HG03378 (cell line): ENCODE data around the gene PPP3R1.
A peak's percentile ranks its signal among the peaks of the same experiment; 100 is the strongest.

ENCODE experiments used
- ATAC-seq: cut with Tn5 transposase; IDR thresholded peaks from one replicate; pipeline ENCODE4 v1.9.1; 2021; ENCODE audit warnings: mild to moderate bottlenecking, moderate library complexity; ENCODE audit not compliant: unreplicated experiment

PPP3R1 gene

DNA sequence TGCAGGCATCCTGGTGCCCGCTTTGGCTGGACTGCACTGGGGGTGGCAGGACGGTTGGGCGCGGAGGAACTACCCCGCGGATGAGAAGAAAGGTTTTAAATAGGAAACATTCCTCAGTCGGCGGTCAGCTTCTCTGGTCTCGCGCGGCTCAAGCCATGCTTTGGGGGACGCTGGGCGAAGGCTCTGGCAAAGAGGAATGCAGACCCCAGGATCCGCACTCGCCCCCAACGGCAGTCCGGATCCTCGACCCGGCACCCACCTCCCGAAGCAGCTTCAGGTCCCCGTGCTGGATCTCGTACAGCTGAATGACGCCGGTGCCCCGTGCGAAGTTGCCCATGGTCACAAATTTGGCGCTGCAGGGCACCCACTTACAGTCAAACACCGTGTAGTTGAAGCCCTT is 95.3 kb downstream of the PPP3R1 start:
- ATAC-seq, result peak; percentile 13

DNA sequence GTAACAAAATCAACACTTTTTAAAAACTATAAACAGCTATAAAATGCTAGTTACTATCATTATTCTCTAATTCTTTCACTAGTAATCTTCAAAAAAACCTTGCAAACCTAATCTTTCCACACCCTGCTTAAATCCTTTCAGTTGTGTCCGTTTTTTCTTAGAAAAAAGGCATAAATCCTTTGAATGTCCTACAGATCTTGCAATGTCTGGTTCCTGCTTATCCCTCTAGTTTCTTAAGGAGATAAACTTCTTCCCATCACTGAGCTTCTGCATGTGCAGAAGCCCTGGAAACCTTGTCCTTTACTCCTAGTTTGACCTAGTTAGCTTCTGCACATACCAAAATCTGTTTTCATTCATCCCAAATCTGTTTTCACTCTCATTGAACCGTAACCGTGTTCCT is 95.9 kb downstream of the PPP3R1 start:
- no peak for ATAC-seq

- no peak for ATAC-seq
Measured at GRCh38 chr2:68155618-68156017, 96.7 kb downstream of the PPP3R1 start.

DNA sequence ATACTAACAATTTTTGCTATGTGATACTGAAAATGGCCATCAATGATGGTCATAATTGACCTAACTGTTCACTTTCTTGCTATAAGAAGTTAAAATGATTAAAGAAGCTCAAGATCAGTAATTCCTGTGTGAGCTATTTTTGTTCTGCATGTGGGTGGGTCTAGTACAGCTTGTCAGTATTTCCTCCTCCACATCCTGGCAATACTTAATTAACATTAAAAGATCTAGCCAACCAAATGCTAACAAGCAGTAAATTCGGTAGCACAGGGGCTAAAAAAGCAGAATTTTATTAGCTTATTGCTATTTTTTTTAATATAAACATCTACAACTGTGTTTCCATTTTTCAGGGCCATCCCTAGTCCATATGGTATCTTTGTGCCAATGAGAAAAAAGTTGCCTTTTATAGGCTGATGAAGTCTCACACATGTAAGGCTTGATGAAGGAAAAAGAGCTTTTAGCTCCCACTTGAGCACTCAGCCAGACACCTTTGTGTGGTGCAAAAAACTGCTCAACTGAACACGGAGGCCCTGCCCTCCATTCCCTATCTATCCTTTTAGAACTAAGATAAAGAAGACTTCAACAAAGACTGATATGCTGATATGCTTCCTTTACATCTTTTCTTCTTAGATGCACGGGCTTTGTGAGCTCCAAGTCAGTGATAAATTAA is 99.5 kb downstream of the PPP3R1 start:
- no peak for ATAC-seq

- no peak for ATAC-seq
Measured at GRCh38 chr2:68151037-68151436, 101.3 kb downstream of the PPP3R1 start.

GRCh38 chr2:68141875-68142274 is 110.5 kb downstream of the PPP3R1 start:
- ATAC-seq, result no peak

- no peak for ATAC-seq
Measured at GRCh38 chr2:68135448-68136320, 116.6 kb downstream of the PPP3R1 start.

- no peak for ATAC-seq
Measured at GRCh38 chr2:68134554-68134953, 117.8 kb downstream of the PPP3R1 start.

DNA sequence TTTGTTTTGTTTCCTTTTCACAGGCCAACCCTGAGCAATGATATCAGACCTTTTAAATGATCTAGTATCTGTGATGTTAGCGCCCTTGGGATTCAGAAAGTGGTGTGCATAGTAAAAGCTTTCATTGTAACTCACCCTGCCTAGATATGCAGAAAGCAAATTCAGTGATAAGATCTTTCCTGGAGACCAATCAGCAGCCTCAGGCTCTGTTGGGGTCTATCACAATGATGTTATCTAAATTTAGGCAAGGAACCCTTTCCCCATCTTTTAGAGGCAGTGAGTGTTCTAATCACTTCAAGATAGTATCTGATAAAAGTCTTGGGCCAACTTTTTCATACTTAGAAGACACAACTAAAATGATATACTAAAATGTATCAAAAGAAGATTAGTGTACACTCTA is 118.2 kb downstream of the PPP3R1 start:
- no peak for ATAC-seq
